ENCODE data around the gene KCNH2. TPM values are rescaled to one million over a fixed set of nuclear protein-coding genes. Genes with fewer than 3 reads are reported as not detected.

KCNH2 gene
- total and polyA plus RNA-seq, 2 of the 8 experiments (the other 6 are each of a cell fraction or from before 2014, with no cell fraction given): 8.0 to 15.0 TPM

GRCh38 chr7:150927157-150927955, 50.8 kb downstream of the KCNH2 start:
- Histone ChIP-seq H2BK12ac (ENCODE audit: low read depth, low read length) (no peak overlapping the region), H3K23me2 (ENCODE audit: low read depth, low read length) (peaks cover 1% of the 10 kb centered on the region; the same call in 1 of the 2 replicates), H3K36me3 (ENCODE audit: control insufficient read depth in 2 of 4, insufficient read depth in 4 of 4, low read length in 3 of 4) (no peaks in the 10 kb centered on the region), H3K18ac (ENCODE audit: extremely low read depth, low read length) (no peak overlapping the region), H3K14ac (ENCODE audit: insufficient read length) (no peak overlapping the region), H3K79me2 (ENCODE audit: control insufficient read depth in 1 of 2, insufficient read depth in 2 of 2, low read length in 2 of 2) (no peaks in the 10 kb centered on the region), H3K23ac (ENCODE audit: insufficient read length) (no peak overlapping the region), H4K20me1 (replicated peaks in 1 of 2; ENCODE audit: control insufficient read depth in 1 of 2, insufficient read depth in 2 of 2, low read length in 2 of 2) (no peaks in the 10 kb centered on the region), H2BK5ac (ENCODE audit: low read depth, low read length) (no peak overlapping the region), H3K4ac (replicated peaks; ENCODE audit: insufficient read length, low read depth, low read length) (no peak overlapping the region), H4K8ac (ENCODE audit: extremely low read depth, insufficient read depth, low read length) (no peak overlapping the region), H3K4me1 (replicated peaks in 1 of 4; ENCODE audit: control insufficient read depth in 3 of 4, insufficient read depth in 4 of 4, low read length in 3 of 4) (no peaks in the 10 kb centered on the region), H4K91ac (replicated peaks; ENCODE audit: insufficient read length, low read length) (no peak overlapping the region), H2BK120ac (replicated peaks; ENCODE audit: low read depth, low read length) (no peak overlapping the region), H3K27ac (ENCODE audit: low read depth, low read length) (no peak overlapping the region), H2BK15ac (ENCODE audit: low read length) (no peak overlapping the region), H2BK20ac (ENCODE audit: low read length) (no peak overlapping the region), H3K9me3 (ENCODE audit: insufficient read depth in 2 of 2, low read depth in 1 of 2, low read length in 1 of 2) (no peaks in the 10 kb centered on the region), H3K56ac (replicated peaks; ENCODE audit: insufficient read length, low read depth, low read length) (no peak overlapping the region), H2AK5ac (ENCODE audit: low read depth, low read length) (no peak overlapping the region), H3K4me2 (ENCODE audit: insufficient read depth in 1 of 2, low read depth in 2 of 2, low read length in 2 of 2) (no peak overlapping the region), H4K5ac (ENCODE audit: insufficient read length, low read depth, low read length) (no peak overlapping the region), H3K79me1 (ENCODE audit: low read depth, low read length) (no peaks in the 10 kb centered on the region), H3K27me3 (replicated peaks in 1 of 4; ENCODE audit: control insufficient read depth in 3 of 4, extremely low read depth in 1 of 4, insufficient read depth in 3 of 4, low read length in 3 of 4) (no peaks in the 10 kb centered on the region), H3K9ac (replicated peaks in 1 of 4; ENCODE audit: extremely low read depth in 1 of 4, low read depth in 3 of 4, low read length in 3 of 4) (no peak overlapping the region), H2AFZ (ENCODE audit: low read length) (no peak overlapping the region), H3K4me3 (ENCODE audit: extremely low read depth in 1 of 4, insufficient read depth in 2 of 4, low read depth in 3 of 4, low read length in 4 of 4) (no peak overlapping the region)
- ChIA-PET POLR2A (ENCODE audit: partially characterized antibody) (no interaction called here), CTCF (ENCODE audit: partially characterized antibody) (no interaction called here)
- TF ChIP-seq, protein P1, sequence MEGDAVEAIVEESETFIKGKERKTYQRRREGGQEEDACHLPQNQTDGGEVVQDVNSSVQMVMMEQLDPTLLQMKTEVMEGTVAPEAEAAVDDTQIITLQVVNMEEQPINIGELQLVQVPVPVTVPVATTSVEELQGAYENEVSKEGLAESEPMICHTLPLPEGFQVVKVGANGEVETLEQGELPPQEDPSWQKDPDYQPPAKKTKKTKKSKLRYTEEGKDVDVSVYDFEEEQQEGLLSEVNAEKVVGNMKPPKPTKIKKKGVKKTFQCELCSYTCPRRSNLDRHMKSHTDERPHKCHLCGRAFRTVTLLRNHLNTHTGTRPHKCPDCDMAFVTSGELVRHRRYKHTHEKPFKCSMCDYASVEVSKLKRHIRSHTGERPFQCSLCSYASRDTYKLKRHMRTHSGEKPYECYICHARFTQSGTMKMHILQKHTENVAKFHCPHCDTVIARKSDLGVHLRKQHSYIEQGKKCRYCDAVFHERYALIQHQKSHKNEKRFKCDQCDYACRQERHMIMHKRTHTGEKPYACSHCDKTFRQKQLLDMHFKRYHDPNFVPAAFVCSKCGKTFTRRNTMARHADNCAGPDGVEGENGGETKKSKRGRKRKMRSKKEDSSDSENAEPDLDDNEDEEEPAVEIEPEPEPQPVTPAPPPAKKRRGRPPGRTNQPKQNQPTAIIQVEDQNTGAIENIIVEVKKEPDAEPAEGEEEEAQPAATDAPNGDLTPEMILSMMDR (IDR thresholded peaks at IDR 0.05; ENCODE audit: control extremely low read depth in 1 of 3, insufficient read depth in 1 of 3, low read depth in 1 of 3, low read length in 3 of 3): peak in 2 of 3 experiments; percentile 5 to 12; a peak in 2 of 4 replicates
- no peak for TF ChIP-seq CREB1 (IDR thresholded peaks at IDR 0.05)
- TF ChIP-seq RAD21 (IDR thresholded peaks at IDR 0.05 in 1 of 2, conservative IDR thresholded peaks at IDR 0.05 in 1 of 2; ENCODE audit: low read depth in 2 of 2, low read length in 2 of 2): peak in 1 of 2 experiments; percentile 17; a peak in 1 of 4 replicates
- FAIRE-seq (no peak), DNase-seq (ENCODE audit: low read depth in 1 of 2, low spot score in 2 of 2) (no peak)
- 72% methylated on average over 6 of the region's 6 CpGs; no CpG with 5 or more reads in 1 of the 2 experiments for WGBS, 2 experiments (ENCODE audit: extremely low coverage in 1 of 2, insufficient coverage in 1 of 2, insufficient read length in 1 of 2, insufficient replicate concordance in 2 of 2, low coverage in 1 of 2, low lambda C conversion rate in 2 of 2, missing lambda C conversion rate in 1 of 2)

All from H1 (cell line).